SHP77 treated with DMSO at 0.1 percent for 48 hours (cell line): Measurements from ENCODE around the gene NELL1.

Experiments used
- DNase-seq: peaks from one replicate; lab custom pipeline; 2025; lab: John Stamatoyannopoulos, UW

Gene NELL1

DNA sequence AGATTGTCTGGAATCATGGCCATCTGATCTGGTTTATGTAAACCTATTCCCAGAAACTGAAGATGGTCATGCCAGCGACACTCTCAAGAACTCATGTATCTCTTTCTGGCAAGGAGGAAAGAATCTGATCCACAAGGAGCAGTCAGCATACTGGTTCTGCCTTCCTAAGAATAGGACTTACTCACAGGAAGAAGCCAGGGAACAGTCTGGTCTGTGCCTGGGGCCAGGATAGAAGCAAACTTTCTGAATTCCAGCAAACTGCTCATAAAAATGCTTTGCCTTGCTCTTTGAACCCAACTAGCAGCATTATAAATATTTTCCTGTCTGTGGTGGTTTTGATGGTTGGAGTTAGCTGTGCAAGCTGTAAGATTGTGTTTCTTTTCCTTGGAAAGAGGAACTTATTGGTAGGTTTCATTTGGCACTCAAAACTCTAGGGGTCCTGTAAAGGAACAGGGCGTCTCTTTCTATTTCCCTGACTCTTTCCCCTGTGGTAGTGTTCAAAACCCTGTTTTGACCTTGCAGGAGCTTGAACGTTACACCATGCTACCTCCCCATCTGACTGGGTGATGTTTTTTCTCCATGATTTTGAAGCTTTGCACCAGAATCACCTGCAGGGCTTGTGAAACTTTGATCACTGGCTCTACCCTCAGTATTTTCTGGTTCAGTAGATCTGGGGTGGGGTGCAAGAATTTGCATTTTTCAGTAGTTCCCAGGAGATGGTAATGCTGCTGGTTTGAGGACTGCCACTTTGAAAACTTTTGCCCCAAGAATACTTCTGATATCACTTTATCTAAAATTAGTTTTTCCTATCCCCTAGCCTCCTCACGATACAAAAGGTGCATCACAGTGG is 895.7 kb downstream of the NELL1 start:
- no peak for DNase-seq

- no peak for DNase-seq
Measured at GRCh38 chr11:21566521-21567117, 897.2 kb downstream of the NELL1 start.

- no peak for DNase-seq
Measured at GRCh38 chr11:21567645-21568290, 898.4 kb downstream of the NELL1 start.

DNA sequence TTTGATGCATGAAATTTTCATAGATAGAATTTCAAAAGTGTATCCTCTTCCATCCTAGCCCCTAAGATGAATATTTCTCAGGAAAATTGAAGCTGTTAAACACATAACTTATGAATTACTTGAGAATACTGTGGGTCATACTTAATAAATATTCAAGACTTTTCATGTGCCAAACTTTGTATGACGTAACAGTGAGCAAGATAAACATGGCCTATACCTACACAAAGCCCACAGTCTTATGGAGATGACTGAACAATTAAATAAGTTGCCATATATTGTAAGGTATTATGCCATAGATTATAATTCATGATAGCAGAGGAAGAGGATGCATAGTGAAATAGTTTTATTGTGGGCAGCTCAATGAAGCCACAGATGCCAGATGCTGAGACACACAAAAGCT is 902.8 kb downstream of the NELL1 start:
- DNase-seq, result no peak

- no peak for DNase-seq
Measured at GRCh38 chr11:21582791-21583190, 913.4 kb downstream of the NELL1 start.

- no peak for DNase-seq
Measured at GRCh38 chr11:21588754-21589153, 919.4 kb downstream of the NELL1 start.

GRCh38 chr11:21602699-21603098 is 933.3 kb downstream of the NELL1 start:
- DNase-seq, result no peak

DNA sequence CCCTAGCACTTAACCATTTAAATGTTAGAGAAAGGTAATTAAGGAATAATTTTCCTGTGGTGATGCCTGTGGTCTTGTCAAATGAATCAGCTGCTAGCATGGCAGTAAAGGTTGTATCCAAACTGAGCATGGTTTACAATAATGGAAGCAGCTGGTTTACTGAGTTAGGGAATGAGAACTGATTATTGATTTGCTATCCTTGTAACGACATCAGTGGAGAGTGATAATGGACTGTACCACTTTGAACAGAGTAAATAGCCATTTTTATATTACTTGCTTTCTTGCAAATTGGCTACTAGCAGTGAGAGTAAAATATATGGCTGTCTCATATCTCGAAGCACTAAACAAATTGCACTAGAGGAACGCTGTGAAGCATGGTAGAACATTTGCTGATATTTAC is 934.5 kb downstream of the NELL1 start:
- no peak for DNase-seq

DNA sequence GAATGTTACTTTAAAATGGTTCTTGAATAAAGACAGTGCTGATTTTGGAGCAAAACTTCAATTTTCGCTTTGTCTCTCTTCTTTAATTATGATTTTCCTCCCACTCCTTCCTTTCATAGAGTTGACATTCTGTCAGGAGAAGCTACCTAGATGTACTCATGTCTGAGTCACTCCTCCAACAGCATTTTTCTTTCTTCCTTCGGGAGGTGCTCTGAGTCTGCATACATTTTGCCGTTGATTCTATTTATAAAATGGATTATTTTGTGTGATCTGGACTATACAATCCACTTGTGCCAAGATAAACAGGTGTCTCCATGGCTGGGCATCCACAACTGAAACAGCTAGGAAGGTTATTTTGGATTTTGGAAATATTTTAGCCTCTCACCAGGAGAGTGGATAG is 935.2 kb downstream of the NELL1 start:
- DNase-seq, result no peak

DNA sequence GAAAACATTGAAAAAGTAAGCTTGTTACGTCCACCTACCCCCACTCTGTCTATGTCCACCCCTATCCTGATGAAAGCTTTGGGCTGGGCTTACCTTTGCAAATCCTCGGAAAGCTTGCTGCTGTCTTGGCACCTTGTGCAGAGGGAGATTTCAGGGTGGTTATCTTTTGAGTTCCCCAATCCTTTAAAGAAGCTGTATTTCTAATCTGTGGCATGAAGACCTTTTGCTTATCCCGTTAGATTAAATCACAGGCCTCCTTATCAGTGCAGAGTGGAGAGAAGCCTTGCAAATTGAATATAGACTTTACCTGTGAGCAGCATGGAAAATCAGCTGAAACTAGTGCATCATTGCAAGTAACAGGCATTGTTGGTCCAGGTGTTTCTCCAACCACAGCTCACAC is 942.9 kb downstream of the NELL1 start:
- DNase-seq, result no peak

GRCh38 chr11:21614961-21615360 is 945.6 kb downstream of the NELL1 start:
- DNase-seq, result no peak

DNA sequence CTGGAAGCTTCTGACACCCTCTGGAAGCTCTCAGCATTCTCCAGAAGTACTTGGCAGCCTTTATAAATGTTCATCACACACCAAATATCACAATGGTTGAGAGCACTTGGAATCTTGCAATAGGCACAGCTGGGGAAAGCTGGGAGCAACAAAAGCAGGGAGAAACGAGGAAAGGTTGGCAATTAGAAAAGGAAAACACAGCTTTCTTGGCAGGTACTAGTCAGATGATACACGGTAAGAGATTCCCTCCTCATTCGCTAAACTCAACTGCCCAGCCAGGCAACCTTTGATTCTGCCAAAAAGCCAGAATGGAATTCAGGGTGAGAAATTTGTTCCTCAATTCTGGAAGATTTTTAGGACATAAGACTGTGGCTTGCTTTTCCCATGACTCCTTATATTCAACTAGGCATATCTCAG is 946.6 kb downstream of the NELL1 start:
- no peak for DNase-seq

DNA sequence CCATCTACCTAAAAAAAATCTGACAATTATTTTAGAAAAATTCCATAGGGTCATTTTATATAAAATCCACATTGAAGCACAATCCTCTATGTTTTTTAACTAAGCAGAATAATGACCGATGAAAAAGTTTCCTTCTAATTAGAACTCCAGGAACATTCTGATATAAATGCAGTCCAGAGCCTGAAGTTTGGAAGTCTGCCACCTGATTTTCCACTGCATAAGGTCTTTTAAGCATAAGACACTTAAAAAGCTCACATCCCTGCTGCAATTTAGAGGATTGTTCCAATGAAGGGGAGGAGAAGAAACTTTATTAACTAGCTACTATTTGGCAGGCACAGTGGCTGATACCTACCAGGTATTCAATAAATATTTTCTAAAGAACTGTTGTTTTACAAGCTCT is 953.2 kb downstream of the NELL1 start:
- no peak for DNase-seq

DNA sequence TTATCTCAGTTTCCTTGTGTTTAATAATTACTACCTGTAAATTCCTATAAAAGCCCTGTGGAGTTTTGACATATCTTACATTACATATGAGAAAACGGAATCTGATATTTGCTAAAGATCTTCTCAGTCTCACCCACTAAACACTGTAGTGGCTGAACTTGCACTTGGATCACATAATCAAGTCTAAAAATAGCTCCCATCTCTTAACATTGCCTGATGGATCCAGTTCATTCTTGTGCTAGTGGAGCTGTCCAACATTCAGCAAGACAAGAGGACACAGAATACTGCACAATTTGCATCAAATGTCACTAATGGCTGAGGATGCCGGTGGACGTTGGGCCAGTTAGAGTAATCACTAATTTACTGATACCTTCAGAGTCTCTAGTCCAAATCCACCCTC is 953.6 kb downstream of the NELL1 start:
- DNase-seq, result no peak
